ENCODE results near the gene SOX9.

The SOX9 gene

GRCh38 chr17:72142614-72143013 lies 21.8 kb downstream of the SOX9 start:
- H3K4me3 ChIP-seq (ENCODE audit: low read depth, low read length) = no peak overlapping the region
- no peak for TF ChIP-seq CTCF (IDR thresholded peaks at IDR 0.05; ENCODE audit: insufficient read depth, low read length, missing control alignments)
- DNase-seq (ENCODE audit: low read depth, low spot score) = no peak
- POLR2A ChIA-PET = interaction anchor here (0.8 kb wide), 1 partner anchor 14 kb away, joined by 3 read pairs; no protein-coding TSS in a partner anchor
- CTCF ChIA-PET = interaction anchor here (1.1 to 1.3 kb wide), 2 partner anchors 21 to 414 kb away, joined by 3 to 4 read pairs; no protein-coding TSS in a partner anchor

GRCh38 chr17:72143245-72143644 lies 22.4 kb downstream of the SOX9 start:
- TF ChIP-seq CTCF (IDR thresholded peaks at IDR 0.05; ENCODE audit: insufficient read depth, low read length, missing control alignments) = no peak
- ChIA-PET CTCF (interaction anchor here (1.1 to 1.3 kb wide), 2 partner anchors 20 to 414 kb away, joined by 3 to 4 read pairs; no protein-coding TSS in a partner anchor), POLR2A (no interaction called here)
- no peak for DNase-seq (ENCODE audit: low read depth, low spot score)
- no peak overlapping the region for H3K4me3 ChIP-seq (ENCODE audit: low read depth, low read length)

- ChIA-PET CTCF (no interaction called here), POLR2A (no interaction called here)
- no peak overlapping the region for H3K4me3 ChIP-seq (ENCODE audit: low read depth, low read length)
- DNase-seq (ENCODE audit: low read depth, low spot score) = no peak
- no peak for TF ChIP-seq CTCF (IDR thresholded peaks at IDR 0.05; ENCODE audit: insufficient read depth, low read length, missing control alignments)
Observed at GRCh38 chr17:72144101-72144500, 23.3 kb downstream of the SOX9 start.

GRCh38 chr17:72145562-72145961 lies 24.7 kb downstream of the SOX9 start:
- H3K4me3 ChIP-seq (ENCODE audit: low read depth, low read length) = no peak overlapping the region
- DNase-seq (ENCODE audit: low read depth, low spot score) = no peak
- ChIA-PET CTCF (no interaction called here), POLR2A (no interaction called here)
- no peak for TF ChIP-seq CTCF (IDR thresholded peaks at IDR 0.05; ENCODE audit: insufficient read depth, low read length, missing control alignments)

GRCh38 chr17:72145962-72146361 lies 25.1 kb downstream of the SOX9 start:
- no peak for DNase-seq (ENCODE audit: low read depth, low spot score)
- H3K4me3 ChIP-seq (ENCODE audit: low read depth, low read length) = no peak overlapping the region
- no peak for TF ChIP-seq CTCF (IDR thresholded peaks at IDR 0.05; ENCODE audit: insufficient read depth, low read length, missing control alignments)
- CTCF ChIA-PET = no interaction called here
- POLR2A ChIA-PET = no interaction called here

- POLR2A ChIA-PET = no interaction called here
- H3K4me3 ChIP-seq (ENCODE audit: low read depth, low read length) = no peak overlapping the region
- DNase-seq (ENCODE audit: low read depth, low spot score) = no peak
- CTCF ChIA-PET = no interaction called here
- TF ChIP-seq CTCF (IDR thresholded peaks at IDR 0.05; ENCODE audit: insufficient read depth, low read length, missing control alignments) = no peak
Observed at GRCh38 chr17:72146371-72146770, 25.6 kb downstream of the SOX9 start.
